Erythroblast (primary cell): ENCODE data around the gene RNF41.
A peak's percentile ranks its signal among the peaks of the same experiment; 100 is the strongest.

Source experiments
- DNase-seq, 2 experiments: peaks; one replicate each; lab custom pipeline; 2025; lab: John Stamatoyannopoulos, UW
- GATA1 ChIP-seq: IDR thresholded peaks from 2 replicates; pipeline ENCODE4 v1.6.1; 2011; ENCODE audit warnings: low read depth, mild to moderate bottlenecking, control low read depth, low read length, moderate library complexity
- POLR2A ChIP-seq: IDR thresholded peaks from 2 replicates; pipeline ENCODE4 v1.6.1; 2011; ENCODE audit warnings: mild to moderate bottlenecking, low read length

The RNF41 gene

DNA sequence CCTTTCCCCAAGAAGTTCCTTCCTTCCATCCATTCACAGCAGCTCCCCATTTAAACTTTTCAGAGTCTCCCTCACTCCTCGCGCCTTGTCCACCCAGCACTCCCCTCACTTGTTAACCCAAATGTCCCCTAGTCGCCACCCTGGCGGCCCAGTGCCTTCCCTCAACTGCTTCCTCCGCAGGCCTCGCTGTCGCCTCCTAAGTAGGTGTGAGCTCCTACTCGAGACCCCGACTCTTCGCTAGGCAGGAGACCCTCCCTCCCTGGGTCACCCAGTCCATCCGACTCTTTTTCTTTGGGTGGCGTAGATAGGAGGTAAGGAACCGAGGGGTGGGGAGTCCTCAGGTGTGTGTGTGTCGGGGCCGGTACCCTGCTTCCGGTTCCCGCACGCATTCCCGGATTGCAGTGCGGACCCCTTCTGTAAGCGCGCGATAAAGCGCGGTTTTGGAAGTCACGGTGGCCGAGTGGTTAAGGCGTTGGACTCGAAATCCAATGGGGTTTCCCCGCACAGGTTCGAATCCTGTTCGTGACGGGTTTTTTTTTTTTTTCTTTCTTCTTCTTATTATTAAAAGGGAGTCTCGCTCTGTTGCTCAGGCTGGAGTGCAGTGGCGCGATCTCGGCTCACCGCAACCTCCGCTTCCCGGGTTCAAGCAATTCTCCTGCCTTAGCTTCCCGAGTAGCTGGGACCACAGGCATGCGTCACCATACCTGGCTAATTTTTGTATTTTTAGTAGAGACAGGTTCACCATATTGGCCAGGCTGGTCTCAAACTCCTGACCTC is 31.6 kb downstream of the RNF41 start:
- TF ChIP-seq GATA1 (no peak), POLR2A (peak; percentile 42)
- peak; percentile 90 to 93 for DNase-seq

DNA sequence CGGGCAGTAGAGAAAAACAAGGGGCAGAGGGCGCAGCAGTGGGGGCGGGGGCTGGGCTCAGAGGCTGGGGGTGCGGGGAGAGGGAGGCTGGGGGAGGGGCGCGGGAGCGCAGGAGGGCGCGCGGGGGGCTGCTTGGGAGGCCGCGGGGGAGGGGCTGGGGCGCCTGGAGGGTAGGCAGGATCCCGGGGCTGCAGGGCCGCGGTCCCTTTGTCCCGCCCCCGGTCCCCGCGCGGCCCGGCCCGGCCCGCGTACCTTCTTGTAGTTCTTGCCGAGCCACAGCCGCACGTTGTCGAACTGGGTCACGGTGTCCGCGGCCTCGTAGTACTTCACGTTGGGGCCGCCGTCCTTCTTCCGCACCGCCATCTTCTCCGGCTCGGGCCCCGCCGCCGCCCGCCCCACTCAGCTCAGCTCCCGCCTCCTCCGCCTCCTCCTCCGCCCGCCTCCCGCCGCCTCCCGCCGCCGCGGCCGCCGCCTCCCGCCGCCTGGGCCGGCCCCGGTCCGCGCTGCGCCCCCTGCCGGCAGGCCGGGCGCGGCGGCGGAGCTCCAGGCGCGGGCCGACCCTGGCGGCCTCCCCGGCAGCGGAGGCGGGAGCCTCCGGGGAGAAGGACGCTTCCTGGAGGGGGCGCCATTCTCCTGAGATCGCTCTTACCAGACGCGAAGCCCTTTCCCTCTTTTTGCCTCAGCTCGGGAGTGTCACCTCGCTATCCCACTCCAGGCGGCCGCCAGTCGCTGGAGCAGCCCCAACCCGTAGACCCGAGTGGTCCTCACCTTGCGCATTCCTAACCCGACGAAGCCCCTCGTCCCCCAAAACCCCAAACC is 32.4 kb downstream of the RNF41 start, which contains the start of gene SMARCC2:
Gene SMARCC2 (minus strand): TSS at position 385 of the 819 bp plus-strand sequence. CDS start 22 bp downstream, at position 363.
- TF ChIP-seq POLR2A (no peak), GATA1 (no peak)
- DNase-seq: peak; percentile 90 to 96

DNA sequence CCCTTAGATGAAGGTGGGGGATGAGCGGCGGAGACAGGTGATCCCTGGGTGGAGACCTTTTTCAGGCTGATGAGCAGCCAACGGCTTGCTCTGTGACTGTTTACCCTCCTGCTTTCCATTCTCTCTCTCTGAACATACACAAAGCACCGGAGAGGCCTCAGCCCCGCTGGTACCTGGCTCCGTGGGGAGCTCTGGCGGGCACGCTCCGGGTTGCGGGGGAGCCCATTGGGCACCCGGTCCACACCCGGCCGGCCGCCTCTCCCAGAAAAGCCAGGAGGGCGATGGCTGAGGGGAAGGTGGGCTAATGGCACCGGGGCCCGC is 33.0 kb downstream of the RNF41 start:
- DNase-seq: no peak
- TF ChIP-seq GATA1 (no peak), POLR2A (no peak)

DNA sequence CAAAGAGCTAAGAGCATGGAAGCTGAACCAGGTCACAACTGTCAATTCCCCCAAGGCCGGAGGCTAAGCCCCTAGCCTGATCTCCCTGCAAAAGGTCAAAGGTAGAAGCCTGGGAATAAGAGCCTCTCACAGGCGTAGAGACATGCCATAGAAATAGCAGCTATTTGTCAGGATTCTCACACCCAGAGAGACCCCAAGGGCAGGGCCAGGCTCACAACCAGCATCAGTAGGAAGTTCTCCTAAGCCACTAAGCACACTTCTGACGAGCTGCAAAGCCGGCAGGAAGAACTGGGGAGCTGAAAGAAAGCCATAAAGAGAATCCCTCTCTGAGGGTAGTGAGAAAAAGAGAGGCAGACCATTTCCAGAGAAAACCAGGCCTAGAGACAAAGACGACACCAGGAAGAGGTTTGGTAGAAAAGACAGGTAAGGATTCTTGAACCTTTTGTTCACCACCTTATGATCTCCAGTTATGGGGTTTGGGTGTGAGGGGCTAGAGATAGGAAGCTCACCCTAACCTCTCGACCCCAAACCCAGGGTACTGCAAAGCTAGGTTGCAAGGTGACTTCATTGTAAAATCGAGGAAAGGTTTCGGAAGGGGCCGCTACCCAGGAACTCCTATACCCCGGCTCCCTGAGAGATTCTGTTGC is 33.5 kb downstream of the RNF41 start:
- DNase-seq: peak; percentile 34 to 55
- TF ChIP-seq GATA1 (no peak), POLR2A (no peak)

DNA sequence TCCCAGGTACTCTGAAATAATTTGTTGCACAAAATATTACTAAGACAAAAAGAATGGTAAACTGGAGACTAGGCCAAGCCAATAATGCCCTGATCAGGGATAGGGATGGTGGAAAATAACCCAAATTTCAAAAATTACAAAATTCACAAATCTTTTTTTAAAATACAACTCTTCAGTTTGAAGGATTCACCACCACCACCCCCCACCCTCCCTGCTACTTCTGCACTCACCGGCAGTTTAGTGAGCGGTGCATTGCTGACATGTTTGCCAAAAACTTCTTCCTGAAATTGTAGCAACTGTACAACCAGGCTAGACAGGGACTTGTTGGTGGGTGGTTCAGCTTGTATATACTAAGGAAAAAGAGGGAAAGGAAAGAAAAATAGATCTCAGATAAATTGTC is 34.8 kb downstream of the RNF41 start:
- TF ChIP-seq POLR2A (no peak), GATA1 (no peak)
- DNase-seq: no peak

DNA sequence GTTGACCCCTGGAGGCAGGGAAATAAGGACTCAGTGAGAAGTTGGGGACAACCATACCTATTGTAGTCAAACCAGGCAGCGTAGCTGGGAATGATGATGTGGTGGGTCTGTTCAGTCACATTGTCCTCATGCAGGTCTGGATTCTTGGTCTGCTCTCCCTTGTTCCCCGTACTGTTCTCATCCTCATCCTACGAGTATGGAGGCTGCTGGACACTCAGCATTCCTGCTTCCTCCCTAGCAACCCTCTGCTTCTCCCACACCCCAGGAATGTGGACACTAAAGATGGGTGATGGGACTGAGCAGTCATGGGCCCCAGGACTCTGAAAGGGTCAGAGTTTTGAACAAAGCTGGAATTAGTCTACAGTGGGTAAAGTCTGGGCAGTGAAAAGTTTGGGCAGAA is 43.4 kb downstream of the RNF41 start:
- no peak for DNase-seq
- TF ChIP-seq POLR2A (no peak), GATA1 (no peak)

DNA sequence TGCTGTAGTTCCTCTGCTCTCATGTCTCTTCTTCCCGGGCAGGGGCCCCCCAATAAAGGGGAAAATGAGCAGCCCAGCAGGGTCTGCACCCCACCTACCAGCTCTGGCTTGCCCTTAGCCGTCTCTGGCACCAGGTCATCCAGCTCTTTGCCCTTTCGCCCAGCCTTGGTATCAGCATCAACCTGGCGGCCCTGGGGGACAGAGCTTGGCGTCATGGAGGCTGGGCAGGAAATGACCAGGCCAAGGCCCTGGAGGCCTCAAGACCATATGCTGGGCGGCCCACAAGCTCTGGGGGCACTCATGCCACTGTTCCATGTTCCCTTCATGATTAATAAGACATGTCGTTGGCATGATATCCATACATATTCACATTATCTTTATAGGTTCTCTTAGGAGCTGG is 48.9 kb downstream of the RNF41 start:
- TF ChIP-seq POLR2A: no peak
- no peak for TF ChIP-seq GATA1
- no peak for DNase-seq

DNA sequence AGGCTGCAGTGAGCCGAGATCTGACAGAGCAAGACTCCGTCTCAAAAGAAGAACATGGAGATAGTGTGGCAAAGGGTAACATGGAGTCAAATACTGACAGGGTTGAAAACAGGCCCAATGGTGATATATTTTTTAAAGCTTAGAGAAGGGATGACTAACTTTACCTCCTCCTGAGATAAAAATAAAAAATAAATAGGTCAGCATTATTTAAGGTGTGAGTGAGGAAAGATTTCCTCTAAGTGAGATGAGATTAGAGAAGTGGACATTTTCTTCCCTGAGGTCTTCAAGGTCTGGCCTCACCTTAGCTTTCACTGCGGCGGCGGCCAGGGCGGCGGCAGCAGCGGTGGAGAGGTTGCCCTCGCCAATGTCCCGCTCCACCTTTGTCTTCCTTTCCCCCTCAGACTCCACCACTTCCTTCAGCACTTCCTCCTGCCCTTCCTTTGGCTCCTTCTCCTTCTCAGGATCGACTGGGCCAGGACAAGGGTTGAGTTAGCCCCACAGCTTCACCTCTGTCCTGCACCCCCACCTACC is 52.4 kb downstream of the RNF41 start:
- TF ChIP-seq GATA1 (no peak), POLR2A (no peak)
- no peak for DNase-seq

DNA sequence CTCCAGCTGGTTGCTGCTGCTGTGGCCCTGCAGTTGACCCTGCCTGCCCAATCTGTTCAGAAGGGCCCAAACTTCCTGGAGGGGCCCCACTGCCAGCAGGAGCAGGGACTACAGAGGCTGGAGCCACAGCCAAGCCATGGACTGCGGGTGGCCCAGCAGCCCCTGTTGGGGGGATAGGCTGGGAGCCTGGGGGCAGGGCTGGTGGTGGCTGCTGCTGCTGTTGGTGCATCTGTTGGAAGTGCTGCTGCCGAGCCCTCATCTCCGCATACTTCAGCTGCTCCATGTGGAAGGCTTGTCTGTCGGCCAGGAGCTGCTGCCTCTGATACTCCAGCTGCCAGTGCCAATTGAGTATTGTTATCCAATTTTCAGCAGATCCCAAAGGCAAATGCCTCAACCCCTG is 56.4 kb downstream of the RNF41 start:
- DNase-seq: no peak
- TF ChIP-seq POLR2A (peak; percentile 6), GATA1 (no peak)

DNA sequence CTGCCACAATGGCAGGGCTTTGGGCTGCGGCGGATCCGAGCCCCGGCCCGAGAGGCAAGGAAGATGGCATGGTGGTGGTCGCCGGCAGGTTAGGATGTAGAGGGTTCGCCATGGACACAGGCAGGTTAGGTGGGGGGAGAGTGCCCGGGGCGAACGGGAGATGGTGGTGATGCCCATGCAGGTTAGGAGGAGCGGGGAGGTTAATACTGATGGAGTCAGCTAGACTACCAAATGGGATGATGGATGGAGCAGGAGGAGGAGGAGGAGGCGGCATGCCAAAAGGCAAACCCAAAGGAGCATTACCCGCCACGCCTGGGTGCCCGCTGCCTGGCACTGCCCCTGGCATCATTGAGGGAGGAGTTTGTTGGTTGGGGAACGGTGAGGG is 57.4 kb downstream of the RNF41 start:
- DNase-seq: no peak
- no peak for TF ChIP-seq GATA1
- TF ChIP-seq POLR2A: peak; percentile 5

DNA sequence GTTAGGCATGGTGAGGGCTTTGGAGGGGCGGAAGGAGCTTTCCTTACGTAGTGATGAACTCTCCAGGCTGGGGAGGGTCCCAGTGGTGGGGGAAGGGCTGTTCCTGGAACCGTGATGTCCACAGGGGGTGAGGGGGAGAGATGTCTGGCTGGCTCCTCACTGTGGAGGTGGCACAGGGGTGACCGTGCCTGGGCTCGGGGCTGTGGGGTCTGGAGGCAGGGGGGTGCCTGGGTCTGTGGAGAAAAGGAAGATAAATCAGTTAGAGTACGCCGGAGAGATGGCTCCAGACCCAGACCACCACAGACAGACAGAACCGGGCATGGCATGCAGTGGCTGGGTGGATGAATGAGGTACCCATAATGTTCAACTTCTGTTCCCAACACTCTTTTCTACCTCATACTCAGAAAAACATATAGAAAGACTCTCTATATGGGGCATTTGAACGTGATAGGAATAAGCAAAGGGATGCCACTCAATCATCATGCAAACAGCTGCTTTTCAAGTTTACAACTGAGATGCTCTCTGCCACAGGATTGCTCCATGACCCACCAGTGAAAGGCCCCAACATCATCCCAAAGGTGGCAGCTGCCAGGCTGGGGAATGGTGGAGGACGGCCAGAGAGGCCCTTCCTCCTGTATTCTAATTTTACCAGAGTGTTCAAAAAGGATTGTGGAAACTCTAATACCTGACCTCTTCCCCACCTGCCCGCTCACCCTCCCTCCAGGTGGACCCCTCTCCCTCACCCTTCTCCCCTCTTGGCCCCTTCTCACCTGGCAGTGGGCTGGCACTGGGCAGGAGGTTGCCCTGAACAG is 58.0 kb downstream of the RNF41 start:
- no peak for DNase-seq
- TF ChIP-seq POLR2A: peak; percentile 36
- no peak for TF ChIP-seq GATA1

DNA sequence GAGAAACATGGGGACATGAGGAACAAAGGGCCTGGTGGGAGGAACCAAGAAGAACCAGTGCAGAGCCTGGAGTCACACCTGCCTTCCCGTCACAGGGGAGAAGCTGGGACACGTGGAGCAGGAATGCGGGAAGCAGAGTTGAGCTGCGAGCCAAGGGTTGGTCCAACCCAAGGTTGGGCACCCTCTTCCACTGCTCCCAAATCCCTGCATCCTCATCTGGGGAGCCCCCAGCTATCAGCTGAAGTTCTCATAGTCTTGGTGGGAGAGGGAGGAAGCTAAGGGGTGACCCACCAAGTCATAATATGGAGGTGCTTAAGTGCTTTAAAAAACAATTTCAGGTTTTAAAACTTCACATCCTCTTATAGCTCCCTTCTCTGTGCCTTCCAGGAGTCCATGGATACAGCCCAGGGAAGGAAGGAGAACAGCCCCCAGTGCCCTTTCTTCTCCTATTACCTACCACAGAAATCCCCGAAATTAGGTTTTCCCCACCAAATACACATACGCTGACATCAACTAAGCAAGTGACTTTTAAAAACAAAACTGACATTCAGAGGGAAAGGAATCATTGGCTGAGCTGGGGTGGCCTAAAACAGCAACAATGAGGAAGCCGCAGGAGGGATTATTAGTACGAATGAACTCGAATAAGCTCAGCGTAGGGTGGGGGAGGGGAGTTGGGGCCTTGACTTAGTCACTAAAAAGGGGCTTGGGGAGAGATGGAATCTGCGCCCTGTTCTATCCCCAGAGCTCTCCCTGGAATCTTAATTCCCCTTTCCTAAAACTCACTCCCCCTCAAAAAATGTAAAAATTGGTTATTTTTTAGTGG is 59.0 kb downstream of the RNF41 start:
- TF ChIP-seq GATA1 (no peak), POLR2A (no peak)
- no peak for DNase-seq
